HG02973 (cell line): ENCODE results near the gene DDIT3.
"Not testable (repeated sequence)": the region's sequence is repeated elsewhere in the genome, so short reads cannot be mapped to it uniquely, and the experiment has no call there.

Experiments
- ATAC-seq: cut with Tn5 transposase; IDR thresholded peaks from one replicate; pipeline ENCODE4 v1.9.1; 2021; ENCODE audit warnings: moderate library complexity; ENCODE audit not compliant: unreplicated experiment

DDIT3 gene

DNA sequence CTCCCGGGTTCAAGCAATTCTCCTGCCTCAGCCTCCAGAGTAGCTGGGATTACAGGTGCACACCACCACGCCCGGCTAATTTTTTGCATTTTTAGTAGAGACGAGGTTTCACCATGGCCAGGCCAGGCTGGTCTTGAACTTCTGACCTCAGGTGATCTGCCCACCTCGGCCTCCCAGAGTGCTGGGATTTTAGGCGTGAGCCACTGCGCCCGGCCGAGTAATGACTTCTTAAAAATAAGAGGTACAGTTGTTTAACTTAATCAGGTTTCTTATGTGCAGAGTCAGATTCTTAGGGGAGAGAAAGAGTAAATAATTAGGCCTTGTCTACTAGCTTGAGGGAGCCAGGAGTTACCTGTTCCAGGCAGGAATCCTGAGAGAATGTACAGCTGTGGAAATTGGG lies 6.1 kb downstream of the DDIT3 start:
- not testable (repeated sequence) for ATAC-seq

DNA sequence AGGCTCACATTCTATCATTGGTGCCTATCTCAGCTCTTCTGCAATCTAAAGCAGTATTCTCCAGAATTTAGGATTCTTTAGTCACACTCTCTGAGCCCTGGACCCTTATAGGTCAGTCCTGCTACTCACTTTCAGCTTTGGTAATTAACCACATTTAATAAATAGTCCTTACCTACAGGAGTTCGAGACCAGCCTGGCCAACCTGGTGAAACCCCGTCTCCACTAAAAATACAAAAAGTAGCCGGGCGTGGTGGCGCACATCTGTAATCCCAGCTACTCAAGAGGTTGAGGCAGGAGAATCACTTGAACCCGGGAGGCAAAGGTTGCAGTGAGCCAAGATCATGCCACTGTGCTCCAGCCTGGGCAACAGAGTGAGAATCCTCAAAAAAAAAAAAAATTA lies 6.6 kb downstream of the DDIT3 start:
- ATAC-seq = not testable (repeated sequence)

DNA sequence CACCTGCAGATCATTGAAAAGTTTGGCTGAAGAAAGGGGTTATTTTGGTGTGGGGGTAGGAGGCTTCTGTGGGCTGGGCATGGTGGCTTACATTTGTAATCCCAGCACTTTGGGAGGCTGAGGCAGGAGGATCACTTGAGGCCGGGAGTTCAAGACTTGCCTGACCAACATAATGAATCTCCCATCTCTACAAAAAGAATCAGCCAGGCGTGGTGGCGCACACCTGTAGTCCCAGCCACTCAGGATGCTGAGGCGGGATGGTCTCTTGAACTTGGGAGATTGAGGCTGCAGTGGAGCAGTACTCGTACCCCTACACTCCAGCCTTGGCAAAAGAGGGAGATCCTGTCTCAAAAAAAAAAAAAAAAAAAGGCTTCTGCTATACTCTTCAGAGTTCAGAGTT lies 7.0 kb downstream of the DDIT3 start:
- ATAC-seq = no peak

DNA sequence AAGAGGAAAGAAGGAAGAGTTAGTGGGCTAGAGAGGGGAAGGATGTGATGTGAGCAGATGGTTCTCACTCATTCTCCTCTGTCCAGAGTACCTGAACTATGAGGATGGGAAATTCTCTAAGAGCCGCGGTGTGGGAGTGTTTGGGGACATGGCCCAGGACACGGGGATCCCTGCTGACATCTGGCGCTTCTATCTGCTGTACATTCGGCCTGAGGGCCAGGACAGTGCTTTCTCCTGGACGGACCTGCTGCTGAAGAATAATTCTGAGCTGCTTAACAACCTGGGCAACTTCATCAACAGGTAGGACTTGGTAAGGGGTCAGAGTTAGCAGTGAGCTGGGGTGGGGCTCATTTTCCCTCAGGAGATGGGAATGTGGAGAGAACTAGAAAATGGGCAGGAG lies 7.6 kb downstream of the DDIT3 start:
- ATAC-seq = no peak

DNA sequence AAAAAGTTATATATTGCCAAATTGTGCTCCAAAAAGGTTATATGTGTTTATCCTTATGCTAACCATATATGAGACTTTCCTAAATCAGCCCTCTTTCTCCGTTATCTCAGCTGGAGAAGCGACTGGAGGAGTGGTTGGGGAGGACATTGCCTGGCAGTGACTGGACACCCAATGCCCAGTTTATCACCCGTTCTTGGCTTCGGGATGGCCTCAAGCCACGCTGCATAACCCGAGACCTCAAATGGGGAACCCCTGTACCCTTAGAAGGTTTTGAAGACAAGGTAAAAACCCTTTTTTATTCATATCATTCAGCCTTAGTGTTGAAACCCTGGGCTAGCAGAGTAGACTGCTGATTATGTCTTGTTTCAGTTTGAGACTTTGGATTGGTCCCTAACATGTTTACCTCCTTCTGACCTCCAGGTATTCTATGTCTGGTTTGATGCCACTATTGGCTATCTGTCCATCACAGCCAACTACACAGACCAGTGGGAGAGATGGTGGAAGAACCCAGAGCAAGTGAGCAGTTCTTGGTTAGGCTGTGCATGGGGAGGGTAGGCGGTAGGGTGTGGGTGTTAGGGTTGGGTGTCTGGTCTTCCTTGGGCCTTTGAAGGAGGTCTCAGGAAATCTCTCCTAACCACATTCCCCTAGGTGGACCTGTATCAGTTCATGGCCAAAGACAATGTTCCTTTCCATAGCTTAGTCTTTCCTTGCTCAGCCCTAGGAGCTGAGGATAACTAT lies 8.6 kb downstream of the DDIT3 start:
- ATAC-seq = no peak

DNA sequence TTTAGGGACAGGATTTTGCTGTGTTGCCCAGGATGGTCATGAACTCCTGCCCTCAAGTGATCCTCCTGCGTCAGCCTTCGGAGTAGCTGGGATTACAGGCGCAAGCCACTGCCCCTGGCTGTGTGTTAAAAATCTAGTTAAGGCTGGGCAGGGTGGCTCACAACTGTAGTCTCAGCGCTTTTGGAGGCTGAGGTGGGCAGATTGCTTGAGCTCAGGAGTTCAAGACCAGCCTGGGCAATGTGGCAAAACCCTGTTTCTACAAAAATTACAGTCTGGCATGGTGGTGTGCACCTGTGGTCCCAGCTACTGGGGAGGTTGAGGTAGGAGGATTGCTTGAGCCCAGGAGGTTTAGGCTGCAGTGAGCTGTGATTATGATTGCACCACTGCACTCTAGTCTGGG lies 9.2 kb downstream of the DDIT3 start:
- no peak for ATAC-seq

DNA sequence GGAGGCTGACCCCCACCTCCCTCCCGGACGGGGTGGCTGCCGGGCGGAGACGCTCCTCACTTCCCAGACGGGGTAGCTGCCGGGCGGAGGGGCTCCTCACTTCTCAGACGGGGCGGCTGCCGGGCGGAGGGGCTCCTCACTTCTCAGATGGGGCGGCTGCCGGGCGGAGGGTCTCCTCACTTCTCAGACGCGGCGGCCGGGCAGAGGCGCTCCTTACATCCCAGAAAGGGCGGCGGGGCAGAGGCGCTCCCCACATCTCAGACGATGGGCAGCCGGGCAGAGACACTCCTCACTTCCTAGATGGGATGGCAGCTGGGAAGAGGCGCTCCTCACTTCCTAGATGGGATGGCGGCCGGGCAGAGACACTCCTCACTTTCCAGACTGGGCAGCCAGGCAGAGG lies 12.5 kb downstream of the DDIT3 start:
- ATAC-seq = not testable (repeated sequence)

DNA sequence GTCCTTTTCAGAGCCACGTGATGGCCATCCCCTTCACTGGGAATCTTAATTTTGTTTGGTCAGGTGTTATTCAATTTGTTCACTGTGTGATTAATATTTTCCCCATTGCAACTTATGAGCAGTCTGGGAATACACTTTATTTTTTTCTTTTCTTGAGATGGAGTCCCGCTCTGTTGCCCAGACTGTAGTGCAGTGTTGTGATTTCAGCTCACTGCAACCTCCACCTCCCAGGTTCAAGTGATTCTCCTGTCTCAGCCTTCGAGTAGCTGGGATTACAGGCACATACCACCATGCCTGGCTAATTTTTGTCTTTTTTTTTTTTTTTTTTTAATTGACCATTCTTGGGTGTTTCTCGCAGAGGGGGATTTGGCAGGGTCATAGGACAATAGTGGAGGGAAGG lies 13.8 kb downstream of the DDIT3 start:
- not testable (repeated sequence) for ATAC-seq

DNA sequence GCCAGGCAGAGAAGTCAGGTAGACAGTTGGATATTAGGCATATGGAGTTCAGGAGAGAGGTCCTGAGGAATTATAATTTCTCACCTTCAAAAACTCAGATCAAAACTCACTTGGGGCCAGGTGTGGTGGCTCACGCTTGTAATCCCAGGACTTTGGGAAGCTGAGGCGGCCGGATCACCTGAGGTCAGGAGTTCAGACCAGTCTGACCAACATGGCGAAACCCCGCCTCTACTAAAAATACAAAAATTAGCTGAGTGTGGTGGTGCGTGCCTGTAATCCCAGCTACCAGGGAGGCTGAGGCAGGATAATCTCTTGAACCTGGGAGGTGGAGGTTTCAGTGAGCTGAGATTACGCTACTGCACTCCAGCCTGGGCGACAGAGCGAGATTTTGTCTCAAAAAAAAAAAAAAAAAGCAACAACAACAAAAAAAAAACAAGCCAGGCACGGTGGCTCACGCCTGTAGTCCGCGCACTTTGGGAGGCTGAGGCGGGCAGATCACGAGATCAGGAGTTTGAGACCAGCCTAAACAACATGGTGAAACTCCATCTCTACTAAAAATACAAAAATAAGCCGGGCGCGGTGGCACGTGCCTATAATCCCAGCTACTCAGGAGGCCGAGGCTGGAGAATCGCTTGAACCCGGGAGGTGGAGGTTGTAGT lies 17.9 kb downstream of the DDIT3 start:
- ATAC-seq = not testable (repeated sequence)

DNA sequence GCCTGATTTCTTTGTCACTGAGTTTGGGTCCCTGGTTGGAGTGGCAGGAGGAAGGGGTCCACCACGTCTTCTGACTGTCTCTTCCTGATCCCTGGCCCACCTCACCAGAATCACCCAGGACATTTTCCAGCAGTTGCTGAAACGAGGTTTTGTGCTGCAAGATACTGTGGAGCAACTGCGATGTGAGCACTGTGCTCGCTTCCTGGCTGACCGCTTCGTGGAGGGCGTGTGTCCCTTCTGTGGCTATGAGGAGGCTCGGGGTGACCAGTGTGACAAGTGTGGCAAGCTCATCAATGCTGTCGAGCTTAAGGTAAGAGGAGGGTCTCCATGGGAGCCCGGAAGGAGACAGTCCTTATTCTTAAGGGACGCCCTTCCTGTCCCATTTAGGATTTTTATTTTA lies 20.1 kb downstream of the DDIT3 start:
- ATAC-seq = no peak

DNA sequence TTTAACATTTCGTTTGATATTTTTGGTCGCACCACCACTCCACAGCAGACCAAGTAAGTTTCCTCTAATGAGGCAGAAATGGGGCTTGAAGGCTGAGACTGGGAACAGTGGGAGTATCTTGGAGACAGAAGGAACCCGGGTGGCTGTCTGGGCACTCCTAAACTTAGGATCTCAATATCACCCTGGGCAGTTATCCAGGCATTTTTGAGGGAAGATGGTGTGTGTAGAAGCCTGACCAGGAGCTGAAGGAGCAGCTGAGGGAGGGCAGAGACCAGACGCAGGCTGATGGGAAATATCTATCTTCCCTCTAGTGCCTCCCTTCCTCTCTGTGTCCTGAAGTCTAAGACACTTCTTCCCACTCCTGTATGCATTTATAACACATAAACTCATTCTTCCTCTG lies 21.7 kb downstream of the DDIT3 start:
- no peak for ATAC-seq

DNA sequence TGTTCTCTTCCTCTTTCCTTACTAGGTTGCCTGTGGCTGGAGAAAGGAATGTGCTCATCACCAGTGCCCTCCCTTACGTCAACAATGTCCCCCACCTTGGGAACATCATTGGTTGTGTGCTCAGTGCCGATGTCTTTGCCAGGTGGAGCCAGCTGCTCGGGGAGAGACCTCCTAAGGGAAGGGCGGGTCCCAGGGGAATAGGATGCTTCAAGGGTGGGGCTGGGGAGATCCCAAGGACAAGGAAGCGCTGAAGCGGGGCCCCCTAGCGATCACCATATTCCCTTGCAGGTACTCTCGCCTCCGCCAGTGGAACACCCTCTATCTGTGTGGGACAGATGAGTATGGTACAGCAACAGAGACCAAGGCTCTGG lies 22.2 kb downstream of the DDIT3 start:
- ATAC-seq = no peak

DNA sequence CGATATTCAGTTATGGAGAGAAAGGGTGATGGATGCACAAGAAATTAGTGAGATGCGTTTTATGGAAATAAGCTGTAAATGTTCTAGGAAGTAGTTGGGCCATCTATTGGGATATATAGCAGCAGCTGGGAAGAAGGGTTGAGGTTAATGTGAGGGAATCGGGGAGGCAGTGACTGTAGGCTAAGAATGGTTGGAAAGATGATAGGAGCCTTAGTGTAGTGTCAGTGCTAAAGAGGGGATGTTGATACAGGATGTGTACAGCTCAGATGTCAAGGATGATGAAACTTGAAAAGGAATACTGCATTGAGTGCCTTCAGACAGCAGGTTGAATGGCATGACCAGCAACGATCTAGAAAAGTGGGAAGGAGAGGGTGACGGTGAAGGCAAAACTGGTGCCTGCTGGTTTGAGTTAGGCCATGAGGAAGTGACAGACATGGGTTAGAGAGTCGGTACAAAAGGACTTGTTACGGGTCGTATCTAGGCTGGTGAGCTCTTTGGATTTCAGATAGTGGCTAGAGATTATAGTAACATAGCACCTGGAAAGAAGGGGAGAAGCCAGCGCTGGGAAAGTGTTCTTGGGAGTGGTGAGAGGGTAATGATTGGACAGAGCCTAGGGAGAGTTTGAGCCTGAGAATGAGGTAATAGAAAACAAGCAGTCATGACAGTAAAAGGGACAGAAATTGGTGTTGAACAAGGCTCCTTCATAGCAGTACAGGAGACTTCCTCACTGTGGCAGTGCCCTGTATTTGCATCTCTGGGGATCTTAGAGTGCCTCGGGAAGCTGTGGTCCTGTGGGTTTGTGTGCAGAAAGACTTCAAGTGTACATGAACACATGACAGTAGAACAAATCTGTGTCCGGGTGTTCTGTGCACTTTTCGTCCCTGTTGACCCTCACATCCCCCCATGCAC lies 22.8 kb downstream of the DDIT3 start:
- no peak for ATAC-seq

DNA sequence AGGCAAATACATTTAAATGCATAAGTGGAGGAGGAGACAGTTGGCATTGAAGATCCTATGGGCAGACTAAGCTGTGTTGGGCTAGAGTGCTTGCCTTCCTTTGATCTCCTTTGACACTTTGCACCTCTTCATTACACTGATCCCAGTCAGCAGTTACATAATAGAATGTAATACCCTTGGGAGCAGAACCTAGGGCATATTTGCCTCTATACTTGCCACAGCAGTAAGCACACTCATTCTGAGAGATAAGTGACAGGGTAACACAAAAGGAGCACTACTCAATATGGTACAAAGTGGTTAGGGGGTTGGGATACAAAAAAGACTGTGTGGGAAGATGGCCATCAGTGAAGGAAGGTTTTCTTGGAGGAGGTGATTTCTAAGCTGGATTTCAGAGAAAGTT lies 23.5 kb downstream of the DDIT3 start:
- ATAC-seq = no peak

DNA sequence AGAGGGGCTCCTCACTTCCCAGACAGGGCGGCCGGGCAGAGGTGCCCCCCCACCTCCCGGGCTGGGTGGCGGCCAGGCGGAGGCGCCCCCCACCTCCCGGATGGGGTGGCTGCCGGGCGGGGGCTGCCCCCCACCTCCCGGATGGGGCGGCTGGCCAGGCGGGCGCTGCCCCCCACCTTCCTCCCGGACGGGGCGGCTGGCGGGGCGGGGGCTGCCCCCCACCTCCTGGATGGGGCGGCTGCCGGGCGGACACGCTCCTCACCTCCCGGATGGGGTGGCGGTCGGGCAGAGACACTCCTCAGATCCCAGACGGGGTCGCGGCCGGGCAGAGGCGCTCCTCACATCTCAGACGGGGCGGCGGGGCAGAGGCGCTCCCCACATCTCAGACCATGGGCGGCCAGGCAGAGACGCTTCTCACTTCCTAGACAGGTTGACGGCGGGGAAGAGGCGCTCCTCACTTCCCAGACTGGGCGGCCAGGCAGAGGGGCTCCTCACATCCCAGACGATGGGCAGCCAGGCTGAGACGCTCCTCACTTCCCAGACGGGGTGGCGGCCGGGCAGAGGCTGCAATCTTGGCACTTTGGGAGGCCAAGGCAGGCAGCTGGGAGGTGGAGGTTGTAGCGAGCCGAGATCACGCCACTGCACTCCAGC lies 25.1 kb downstream of the DDIT3 start:
- ATAC-seq = not testable (repeated sequence)

DNA sequence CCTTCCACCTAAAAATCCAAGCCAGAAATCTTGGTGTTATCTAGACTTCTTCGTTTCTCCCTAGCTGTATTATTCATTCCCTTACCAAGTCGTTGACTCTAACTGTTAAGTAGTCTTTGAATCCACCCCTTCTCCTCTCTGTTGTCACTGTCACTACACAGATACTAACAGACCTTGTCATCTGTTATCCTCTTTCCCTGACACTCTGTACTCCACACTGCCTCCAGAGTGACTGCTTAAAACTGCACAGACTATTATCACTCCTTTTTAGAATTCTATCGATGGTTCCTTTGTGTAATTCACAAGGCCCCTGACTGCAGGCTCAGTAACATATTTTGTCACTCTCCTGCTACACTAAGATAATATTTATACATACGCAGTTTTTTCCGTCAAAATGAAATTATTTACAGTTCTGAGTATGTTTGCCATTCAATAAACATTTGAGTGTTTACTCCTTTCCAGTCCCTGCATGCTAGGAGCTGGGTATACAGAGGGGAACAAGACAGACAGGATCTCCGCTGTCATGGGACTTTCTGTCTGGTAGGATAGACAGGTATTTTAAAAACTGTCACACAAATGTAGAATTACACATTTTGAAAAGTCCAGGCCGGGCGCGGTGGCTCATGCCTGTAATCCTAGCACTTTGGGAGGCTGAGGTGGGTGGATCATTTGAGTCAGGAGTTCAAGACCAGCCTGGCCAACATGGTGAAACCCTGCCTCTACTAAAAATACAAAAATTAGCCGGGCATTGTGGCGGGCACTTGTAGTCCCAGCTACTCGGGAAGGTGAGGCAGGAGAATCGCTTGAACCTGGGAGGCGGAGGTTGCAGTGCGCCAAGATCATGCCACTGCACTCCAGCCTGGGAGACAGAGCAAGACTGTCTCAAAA lies 28.7 kb downstream of the DDIT3 start:
- no peak for ATAC-seq

DNA sequence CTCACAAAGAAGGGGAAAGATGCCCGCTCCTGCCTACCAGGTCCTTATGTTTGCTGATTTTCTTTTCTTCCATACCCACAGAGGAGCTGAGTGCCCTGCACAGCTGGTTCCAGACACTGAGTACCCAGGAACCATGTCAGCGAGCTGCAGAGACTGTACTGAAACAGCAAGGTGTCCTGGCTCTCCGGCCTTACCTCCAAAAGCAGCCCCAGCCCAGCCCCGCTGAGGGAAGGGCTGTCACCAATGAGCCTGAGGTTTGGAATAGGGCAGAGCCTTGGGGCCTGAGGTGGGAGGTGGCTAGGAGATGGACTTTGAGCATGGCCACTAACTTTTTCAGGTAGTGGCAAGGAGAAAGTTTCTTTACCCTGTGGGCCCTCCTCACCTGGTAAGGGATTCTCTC lies 30.2 kb downstream of the DDIT3 start:
- ATAC-seq = no peak

DNA sequence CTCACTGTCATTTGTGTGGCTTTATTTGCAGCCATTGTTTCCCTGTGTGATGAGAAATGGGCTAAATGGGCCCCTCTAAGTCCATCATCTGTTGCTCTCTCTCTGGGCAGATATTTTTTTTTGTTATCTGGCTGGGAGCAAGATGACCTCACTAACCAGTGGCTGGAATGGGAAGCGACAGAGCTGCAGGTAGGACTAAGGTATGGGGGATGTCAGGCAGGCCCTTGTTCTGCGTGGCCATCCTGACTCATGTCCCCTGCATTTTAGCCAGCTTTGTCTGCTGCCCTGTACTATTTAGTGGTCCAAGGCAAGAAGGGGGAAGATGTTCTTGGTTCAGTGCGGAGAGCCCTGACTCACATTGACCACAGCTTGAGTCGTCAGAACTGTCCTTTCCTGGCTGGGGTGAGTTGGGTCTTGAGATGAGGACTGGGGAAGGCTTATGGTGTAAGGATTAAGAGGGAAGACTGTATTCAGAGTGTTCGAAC lies 31.1 kb downstream of the DDIT3 start:
- ATAC-seq = no peak

DNA sequence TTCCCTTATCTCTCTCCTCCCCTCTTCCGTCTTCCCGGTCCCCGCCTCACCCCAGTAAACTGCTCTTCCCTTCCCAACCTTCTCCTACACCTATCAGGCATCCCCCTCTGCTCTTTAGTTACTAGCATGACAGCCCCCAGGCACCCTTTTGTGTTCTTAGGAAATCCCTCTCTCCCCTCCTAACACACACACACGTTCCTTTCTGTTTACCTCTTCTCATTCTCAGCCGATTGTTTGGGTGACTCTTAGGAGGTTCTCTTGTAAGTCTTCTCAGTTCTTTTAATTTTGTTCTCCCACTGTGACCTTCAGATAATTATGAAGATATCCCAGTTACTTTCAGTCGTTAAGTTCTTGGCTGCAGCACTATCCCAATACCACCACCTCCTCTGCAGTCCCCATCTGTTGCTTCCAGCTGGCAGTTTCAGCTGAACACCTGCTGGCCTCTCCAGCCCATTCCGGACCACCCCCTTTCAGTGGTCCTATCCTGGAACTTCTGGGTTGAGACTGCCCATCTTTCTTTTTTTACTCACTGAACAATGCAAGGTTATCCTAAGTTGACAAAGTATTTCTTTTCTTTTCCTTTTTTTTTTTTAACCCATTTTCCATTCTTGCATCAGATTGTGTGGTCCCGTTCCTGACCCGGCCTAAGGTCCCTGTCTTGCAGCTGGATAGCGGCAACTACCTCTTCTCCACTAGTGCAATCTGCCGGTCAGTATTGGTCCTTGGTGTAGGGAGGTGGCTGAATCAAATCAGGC lies 31.7 kb downstream of the DDIT3 start:
- ATAC-seq = no peak
